GM23338 (cell line): Measurements from ENCODE around the gene PDIA5. TPM values are rescaled to one million over a fixed set of nuclear protein-coding genes. Genes with fewer than 3 reads are reported as not detected.

ENCODE experiments used
- ATAC-seq: fragments of 200-7000 bp; cut with Tn5 transposase; 3 replicates; pipeline ENCODE4 v1.9.1; 2020
- DNase-seq: peaks from one replicate; pipeline ENCODE4 v3.0.0-alpha.2; 2015; ENCODE audit warnings: low spot score
- H2AFZ ChIP-seq: fragments of 200-600 bp; sonication (generic); 2 replicates; pipeline ENCODE4 v1.8.0; 2016; ENCODE audit warnings: antibody characterized with exemption, mild to moderate bottlenecking, moderate library complexity
- H3F3A ChIP-seq: fragments of 200-600 bp; sonication (generic); replicated peaks from 2 replicates; pipeline ENCODE4 v1.8.0; 2017; ENCODE audit warnings: antibody characterized with exemption, mixed run types, low read depth
- H3K27ac ChIP-seq: fragments of 200-600 bp; sonication (generic); 2 replicates; pipeline ENCODE4 v1.6.1; 2016; ENCODE audit warnings: low read depth
- H3K27me3 ChIP-seq: fragments of 200-600 bp; sonication (generic); 2 replicates; pipeline ENCODE4 v1.8.0; 2016; ENCODE audit warnings: mild to moderate bottlenecking, mixed run types, moderate library complexity; ENCODE audit not compliant: insufficient read depth
- H3K36me3 ChIP-seq: fragments of 200-600 bp; sonication (generic); 2 replicates; pipeline ENCODE4 v1.8.0; 2016; ENCODE audit warnings: mild to moderate bottlenecking; ENCODE audit not compliant: insufficient read depth
- H3K4me1 ChIP-seq: fragments of 200-600 bp; sonication (generic); 2 replicates; pipeline ENCODE4 v1.8.0; 2016; ENCODE audit warnings: mild to moderate bottlenecking, moderate library complexity; ENCODE audit not compliant: insufficient read depth
- H3K4me2 ChIP-seq: fragments of 200-600 bp; sonication (generic); 2 replicates; pipeline ENCODE4 v1.7.1; 2017; ENCODE audit warnings: mixed run types
- H3K4me3 ChIP-seq: fragments of 200-600 bp; sonication (generic); 2 replicates; pipeline ENCODE4 v1.6.1; 2016; ENCODE audit warnings: mixed run types
- H3K79me2 ChIP-seq: fragments of 200-600 bp; sonication (generic); replicated peaks from 2 replicates; pipeline ENCODE4 v1.8.0; 2017; ENCODE audit warnings: mild to moderate bottlenecking; ENCODE audit not compliant: insufficient read depth
- H3K9me2 ChIP-seq: fragments of 200-600 bp; sonication (generic); 2 replicates; pipeline ENCODE4 v1.8.0; 2017; ENCODE audit not compliant: insufficient read depth
- H4K20me1 ChIP-seq: fragments of 200-600 bp; sonication (generic); replicated peaks from 2 replicates; pipeline ENCODE4 v1.8.0; 2017; ENCODE audit warnings: mild to moderate bottlenecking; ENCODE audit not compliant: insufficient read depth
- H3K27ac Mint-ChIP-seq: 2 replicates; pipeline ENCODE4 v1.8.0; 2020; ENCODE audit warnings: inconsistent platforms, mild to moderate bottlenecking, moderate library complexity, mixed read lengths
- H3K27me3 Mint-ChIP-seq: 3 replicates; pipeline ENCODE4 v1.8.0; 2022; ENCODE audit warnings: low read depth, mild to moderate bottlenecking, moderate library complexity, mixed read lengths, inconsistent platforms; ENCODE audit not compliant: insufficient read depth, poor library complexity
- H3K36me3 Mint-ChIP-seq: 3 replicates; pipeline ENCODE4 v1.8.0; 2021; ENCODE audit warnings: low read depth, mild to moderate bottlenecking, inconsistent platforms, moderate library complexity, mixed read lengths
- H3K4me1 Mint-ChIP-seq: 3 replicates; pipeline ENCODE4 v1.8.0; 2020; ENCODE audit warnings: mild to moderate bottlenecking, inconsistent platforms, mixed read lengths
- H3K4me3 Mint-ChIP-seq: 3 replicates; pipeline ENCODE4 v1.8.0; 2021; ENCODE audit warnings: moderate library complexity, mild to moderate bottlenecking, inconsistent platforms, mixed read lengths
- H3K9me3 Mint-ChIP-seq: 3 replicates; pipeline ENCODE4 v1.8.0; 2020; ENCODE audit warnings: moderate library complexity, mild to moderate bottlenecking, inconsistent platforms, mixed read lengths
- CREB1 ChIP-seq: fragments of 250-450 bp; sonication (Bioruptor Pico); IDR thresholded peaks from 2 replicates; pipeline ENCODE4 v1.5.0; 2020; ENCODE audit warnings: low read depth, mild to moderate bottlenecking, moderate library complexity
- EZH2phosphoT487 ChIP-seq: fragments of 200-600 bp; sonication (generic); IDR thresholded peaks from one replicate; pipeline ENCODE4 v1.8.1; 2018; ENCODE audit warnings: antibody characterized with exemption; ENCODE audit not compliant: unreplicated experiment
- NANOG ChIP-seq: IDR thresholded peaks from 2 replicates; pipeline ENCODE4 v1.6.1; 2016; ENCODE audit warnings: antibody characterized with exemption, borderline replicate concordance
- POLR2AphosphoS5 ChIP-seq: IDR thresholded peaks from 2 replicates; pipeline ENCODE4 v1.6.1; 2016; ENCODE audit warnings: antibody characterized with exemption, low read depth
- REST ChIP-seq: IDR thresholded peaks from one replicate; pipeline ENCODE4 v1.6.1; 2018; ENCODE audit warnings: antibody characterized with exemption; ENCODE audit not compliant: unreplicated experiment
- ZNF114 ChIP-seq: fragments of 250-450 bp; sonication (Bioruptor Pico); IDR thresholded peaks from 2 replicates; pipeline ENCODE4 v1.5.0; 2020; ENCODE audit warnings: mild to moderate bottlenecking, moderate library complexity
- ZNF462 ChIP-seq: fragments of 250-450 bp; sonication (Bioruptor Pico); IDR thresholded peaks from 2 replicates; pipeline ENCODE4 v1.5.0; 2020; ENCODE audit warnings: mild to moderate bottlenecking, moderate library complexity
- polyA plus RNA-seq: library from polyadenylated mRNA; unstranded; fragments of >200 nt; fragmentation: Nextera tagmentation; extraction: Ambion mirVana; gene quantifications from 2 replicates; pipeline ENCODE4 v1.2.1, GENCODE V29; 2016
- total RNA-seq: library from RNA; depleted of rRNA; stranded (reverse); fragments of >200 nt; shearing (Covaris generic); gene quantifications from 2 replicates; pipeline ENCODE4 v1.2.3, GENCODE V29; 2014

The PDIA5 gene
- total and polyA plus RNA-seq, 2 experiments from 2014 or later: 22.9 to 28.1 TPM

- TF ChIP-seq EZH2phosphoT487: no peak
- no peak for TF ChIP-seq REST
- no peak for TF ChIP-seq NANOG
- TF ChIP-seq ZNF114 (CRISPR knock-in tag): no peak
Measured at GRCh38 chr3:123100193-123100776, 33.5 kb downstream of the PDIA5 start (continued).

- no peaks in the 10 kb centered on the region for H3F3A ChIP-seq
- H3K4me2 ChIP-seq: no peak overlapping the region
- no peak overlapping the region for H3K4me3 ChIP-seq
- Mint-ChIP-seq H3K9me3 (no peaks in the 10 kb centered on the region), H3K27me3 (peaks cover 3% of the 10 kb centered on the region), H3K27ac (no peak overlapping the region), H3K4me3 (no peak overlapping the region), H3K4me1 (peaks cover 20% of the 10 kb centered on the region), H3K36me3 (peaks cover 21% of the 10 kb centered on the region)
- peaks cover 11% of the 10 kb centered on the region for H3K36me3 ChIP-seq
- peaks cover 6% of the 10 kb centered on the region; the same call in 1 of the 2 replicates for H4K20me1 ChIP-seq
- H3K79me2 ChIP-seq: no peaks in the 10 kb centered on the region
- no peak overlapping the region for H3K27ac ChIP-seq
- no peaks in the 10 kb centered on the region for H3K9me2 ChIP-seq
- no peak for DNase-seq
- peaks cover 6% of the 10 kb centered on the region for H3K4me1 ChIP-seq
- H3K27me3 ChIP-seq: no peaks in the 10 kb centered on the region
- H2AFZ ChIP-seq: no peak overlapping the region
- TF ChIP-seq ZNF462 (CRISPR knock-in tag) (no peak), EZH2phosphoT487 (no peak), CREB1 (CRISPR knock-in tag) (no peak), POLR2AphosphoS5 (no peak)
- ATAC-seq: no peak
Measured at GRCh38 chr3:123102249-123102648, 35.4 kb downstream of the PDIA5 start.
